NCI-H1092 (cell line): ENCODE data around the gene SCAMP5.

Experiments used
- DNase-seq: peaks from one replicate; lab custom pipeline; 2025; lab: John Stamatoyannopoulos, UW

Gene SCAMP5

DNA sequence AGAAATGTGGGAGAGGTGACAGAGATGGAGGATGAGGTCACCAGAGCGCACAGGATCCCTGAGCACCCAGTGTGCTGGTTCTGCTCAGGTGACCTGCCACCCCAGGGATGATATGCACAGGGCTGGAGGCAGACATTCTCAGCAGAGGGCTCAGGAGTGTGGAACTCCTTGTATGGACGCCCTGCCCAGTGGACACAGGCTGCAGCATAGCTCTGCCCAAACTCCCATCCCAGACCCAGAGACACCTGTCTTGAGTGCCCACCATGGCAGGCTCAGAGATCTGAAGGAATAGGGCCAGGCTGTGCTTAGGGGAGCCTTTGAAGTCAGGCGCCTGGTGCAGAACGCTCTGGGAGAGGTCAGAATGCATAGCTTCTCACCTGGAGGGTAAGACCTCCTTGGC lies 75.3 kb downstream of the SCAMP5 start:
- no peak for DNase-seq
